Neural cell (in vitro differentiated cells): ENCODE results near the gene TAF11L13.
"Not testable (repeated sequence)": the region's sequence is repeated elsewhere in the genome, so short reads cannot be mapped to it uniquely, and the experiment has no call there.

Experiments used
- CTCF ChIP-seq: fragments of 450-650 bp; IDR thresholded peaks from 2 replicates; pipeline ENCODE4 v1.5.1; 2014; ENCODE audit warnings: antibody characterized with exemption, mild to moderate bottlenecking, moderate library complexity; ENCODE audit not compliant: poor library complexity, severe bottlenecking
- EP300 ChIP-seq: fragments of 450-650 bp; conservative IDR thresholded peaks from 2 replicates; pipeline ENCODE4 v1.6.1; 2014; ENCODE audit warnings: antibody characterized with exemption, mild to moderate bottlenecking, moderate library complexity; ENCODE audit not compliant: poor library complexity, severe bottlenecking
- EZH2 ChIP-seq: fragments of 200-600, 300-800 bp; shearing (Covaris generic), sonication (generic); IDR thresholded peaks from 2 replicates; pipeline ENCODE4 v1.6.1; 2014; ENCODE audit warnings: antibody characterized with exemption, low read length, borderline replicate concordance, mild to moderate bottlenecking; ENCODE audit not compliant: insufficient read depth, poor library complexity, severe bottlenecking
- POLR2AphosphoS5 ChIP-seq: IDR thresholded peaks from 2 replicates; pipeline ENCODE4 v1.6.1; 2012
- RAD21 ChIP-seq: fragments of 450-650 bp; conservative IDR thresholded peaks from 2 replicates; pipeline ENCODE4 v1.6.1; 2014; ENCODE audit warnings: antibody characterized with exemption, mild to moderate bottlenecking, moderate library complexity
- SMC3 ChIP-seq: fragments of 450-650 bp; conservative IDR thresholded peaks from 2 replicates; pipeline ENCODE4 v1.6.1; 2014; ENCODE audit warnings: antibody characterized with exemption, mild to moderate bottlenecking, moderate library complexity; ENCODE audit not compliant: poor library complexity
- TAF1 ChIP-seq: IDR thresholded peaks from 2 replicates; pipeline ENCODE4 v1.6.1; 2012; ENCODE audit warnings: low read depth
- TF ChIP-seq, protein P1 (sequence below): IDR thresholded peaks from 2 replicates; pipeline ENCODE4 v1.6.1; 2012; ENCODE audit warnings: borderline replicate concordance

DNA sequence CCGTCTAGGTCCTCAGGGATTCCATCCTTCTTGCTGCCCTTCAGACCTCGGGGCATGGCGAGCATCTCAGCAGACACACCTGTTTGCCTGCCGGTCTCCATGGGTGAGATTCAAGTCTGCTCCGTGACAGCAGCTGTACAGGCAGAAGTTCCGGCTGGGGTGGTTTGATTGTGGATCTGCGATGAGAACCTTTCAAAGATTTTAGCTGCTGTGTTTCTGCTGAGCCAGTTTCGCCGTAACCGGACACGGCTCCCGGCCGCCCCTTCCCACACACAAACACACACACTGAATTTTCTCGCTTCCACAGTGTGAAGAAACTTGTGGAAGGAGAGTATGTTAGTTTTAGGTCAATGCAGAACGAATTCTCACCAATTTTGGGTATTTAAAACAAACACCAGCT, 34.2 kb upstream of the TAF11L13 start, which contains the start of gene TAF11L10:
- not testable (repeated sequence) for TF ChIP-seq CTCF, TAF1, EP300, EZH2, SMC3, RAD21, POLR2AphosphoS5
- TF ChIP-seq, protein P1, sequence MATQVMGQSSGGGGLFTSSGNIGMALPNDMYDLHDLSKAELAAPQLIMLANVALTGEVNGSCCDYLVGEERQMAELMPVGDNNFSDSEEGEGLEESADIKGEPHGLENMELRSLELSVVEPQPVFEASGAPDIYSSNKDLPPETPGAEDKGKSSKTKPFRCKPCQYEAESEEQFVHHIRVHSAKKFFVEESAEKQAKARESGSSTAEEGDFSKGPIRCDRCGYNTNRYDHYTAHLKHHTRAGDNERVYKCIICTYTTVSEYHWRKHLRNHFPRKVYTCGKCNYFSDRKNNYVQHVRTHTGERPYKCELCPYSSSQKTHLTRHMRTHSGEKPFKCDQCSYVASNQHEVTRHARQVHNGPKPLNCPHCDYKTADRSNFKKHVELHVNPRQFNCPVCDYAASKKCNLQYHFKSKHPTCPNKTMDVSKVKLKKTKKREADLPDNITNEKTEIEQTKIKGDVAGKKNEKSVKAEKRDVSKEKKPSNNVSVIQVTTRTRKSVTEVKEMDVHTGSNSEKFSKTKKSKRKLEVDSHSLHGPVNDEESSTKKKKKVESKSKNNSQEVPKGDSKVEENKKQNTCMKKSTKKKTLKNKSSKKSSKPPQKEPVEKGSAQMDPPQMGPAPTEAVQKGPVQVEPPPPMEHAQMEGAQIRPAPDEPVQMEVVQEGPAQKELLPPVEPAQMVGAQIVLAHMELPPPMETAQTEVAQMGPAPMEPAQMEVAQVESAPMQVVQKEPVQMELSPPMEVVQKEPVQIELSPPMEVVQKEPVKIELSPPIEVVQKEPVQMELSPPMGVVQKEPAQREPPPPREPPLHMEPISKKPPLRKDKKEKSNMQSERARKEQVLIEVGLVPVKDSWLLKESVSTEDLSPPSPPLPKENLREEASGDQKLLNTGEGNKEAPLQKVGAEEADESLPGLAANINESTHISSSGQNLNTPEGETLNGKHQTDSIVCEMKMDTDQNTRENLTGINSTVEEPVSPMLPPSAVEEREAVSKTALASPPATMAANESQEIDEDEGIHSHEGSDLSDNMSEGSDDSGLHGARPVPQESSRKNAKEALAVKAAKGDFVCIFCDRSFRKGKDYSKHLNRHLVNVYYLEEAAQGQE, result not testable (repeated sequence)
